H1 (cell line): ENCODE data around the gene SMC3. TPM values are rescaled to one million over a fixed set of nuclear protein-coding genes. Genes with fewer than 3 reads are reported as not detected.

Source experiments
- CTCF ChIA-PET: fragments of 300-600 bp; sonication (Branson Sonifier 250); formaldehyde crosslinking; loops from one replicate; lab custom pipeline; 2021; ENCODE audit not compliant: partially characterized antibody; lab: Charles Lee
- POLR2A ChIA-PET: fragments of 300-600 bp; sonication (Branson Sonifier 250); formaldehyde crosslinking; loops from one replicate; lab custom pipeline; 2021; ENCODE audit warnings: inconsistent platforms; ENCODE audit not compliant: partially characterized antibody; lab: Charles Lee
- DNase-seq, 2 experiments: peaks; one replicate each; pipeline versions ENCODE4 v3.0.0 to v3.0.0-alpha.2; 2010 to 2022; ENCODE audit warnings: low spot score in 2 of 2, low read depth in 1 of 2, mixed read lengths in 1 of 2
- FAIRE-seq: peaks from 2 replicates; lab custom pipeline; 2011; peaks lifted over from hg19 to GRCh38; lab: Jason Lieb, UNC
- H2AFZ ChIP-seq: 2 replicates; pipeline ENCODE4 v1.8.1; 2012; ENCODE audit warnings: low read length, inconsistent platforms
- H2AK5ac ChIP-seq: 2 replicates; pipeline ENCODE4 v1.6.1; 2013; ENCODE audit warnings: low read depth, low read length
- H2BK120ac ChIP-seq: replicated peaks from 2 replicates; pipeline ENCODE3; 2013; ENCODE audit warnings: low read depth, low read length, inconsistent platforms
- H2BK12ac ChIP-seq: 2 replicates; pipeline ENCODE4 v1.6.1; 2013; ENCODE audit warnings: low read depth, low read length
- H2BK15ac ChIP-seq: 2 replicates; pipeline ENCODE4 v1.6.1; 2013; ENCODE audit warnings: low read length
- H2BK20ac ChIP-seq: 2 replicates; pipeline ENCODE4 v1.6.1; 2013; ENCODE audit warnings: low read length
- H2BK5ac ChIP-seq: 2 replicates; pipeline ENCODE4 v1.6.1; 2013; ENCODE audit warnings: low read depth, low read length
- H3K14ac ChIP-seq: 2 replicates; pipeline ENCODE4 v1.6.1; 2013; ENCODE audit warnings: inconsistent platforms; ENCODE audit not compliant: insufficient read length
- H3K18ac ChIP-seq: 2 replicates; pipeline ENCODE4 v1.6.1; 2013; ENCODE audit warnings: low read length; ENCODE audit errors: extremely low read depth
- H3K23ac ChIP-seq: 2 replicates; pipeline ENCODE4 v1.6.1; 2013; ENCODE audit warnings: inconsistent platforms; ENCODE audit not compliant: insufficient read length
- H3K23me2 ChIP-seq: 2 replicates; pipeline ENCODE4 v1.6.1; 2013; ENCODE audit warnings: low read depth, low read length
- H3K27ac ChIP-seq: 2 replicates; pipeline ENCODE4 v1.6.1; 2011; ENCODE audit warnings: low read depth, low read length, inconsistent platforms
- H3K27me3 ChIP-seq, 4 experiments: replicated peaks in 1 of 4; 1 replicate in 1 of 4; 2 replicates in 3 of 4; pipeline versions ENCODE4 v1.6.1 to v1.8.1; 2011 to 2013; ENCODE audit warnings: low read length in 3 of 4, mild to moderate bottlenecking in 3 of 4, inconsistent platforms in 2 of 4, mixed read lengths in 2 of 4, moderate library complexity in 1 of 4; ENCODE audit not compliant: control insufficient read depth in 3 of 4, insufficient read depth in 3 of 4; ENCODE audit errors: extremely low read depth in 1 of 4
- H3K36me3 ChIP-seq, 4 experiments: 2 replicates each; pipeline versions ENCODE4 v1.6.1 to v1.8.1; 2011 to 2013; ENCODE audit warnings: mild to moderate bottlenecking in 4 of 4, low read length in 3 of 4, moderate library complexity in 2 of 4, control low read depth in 1 of 4, inconsistent platforms in 1 of 4; ENCODE audit not compliant: insufficient read depth in 4 of 4, control insufficient read depth in 2 of 4
- H3K4ac ChIP-seq: replicated peaks from 2 replicates; pipeline ENCODE3; 2013; ENCODE audit warnings: low read length, low read depth, mixed read lengths, inconsistent platforms; ENCODE audit not compliant: insufficient read length
- H3K4me1 ChIP-seq, 4 experiments: replicated peaks in 1 of 4; 1 replicate in 1 of 4; 2 replicates in 3 of 4; pipeline versions ENCODE4 v1.6.1 to v1.8.1; 2011 to 2013; ENCODE audit warnings: low read length in 3 of 4, inconsistent platforms in 2 of 4, mixed read lengths in 1 of 4; ENCODE audit not compliant: insufficient read depth in 4 of 4, control insufficient read depth in 3 of 4
- H3K4me2 ChIP-seq, 2 experiments: 2 replicates each; pipeline versions ENCODE4 v1.6.1 to v1.8.1; 2011 to 2013; ENCODE audit warnings: low read depth in 2 of 2, low read length in 2 of 2, control low read depth in 1 of 2, inconsistent platforms in 1 of 2, mild to moderate bottlenecking in 1 of 2; ENCODE audit not compliant: insufficient read depth in 1 of 2
- H3K4me3 ChIP-seq, 4 experiments: fragments of 200-600, 300-600 bp in 1 of 4; sonication (generic), shearing (Covaris generic), sonication (Bioruptor Twin) in 1 of 4; 2 replicates each; pipeline versions ENCODE4 v1.5.1 to v1.8.1; 2011 to 2016; ENCODE audit warnings: low read length in 4 of 4, low read depth in 3 of 4, control low read depth in 2 of 4, inconsistent platforms in 2 of 4, mild to moderate bottlenecking in 2 of 4, mixed read lengths in 1 of 4, moderate library complexity in 1 of 4; ENCODE audit not compliant: insufficient read depth in 2 of 4; ENCODE audit errors: extremely low read depth in 1 of 4
- H3K56ac ChIP-seq: replicated peaks from 2 replicates; pipeline ENCODE3; 2013; ENCODE audit warnings: low read depth, mild to moderate bottlenecking, mixed read lengths, low read length, inconsistent platforms; ENCODE audit not compliant: insufficient read length
- H3K79me1 ChIP-seq: 2 replicates; pipeline ENCODE4 v1.6.1; 2013; ENCODE audit warnings: low read depth, low read length, control low read depth
- H3K79me2 ChIP-seq, 2 experiments: 2 replicates each; pipeline versions ENCODE4 v1.6.1 to v1.8.1; 2012 to 2013; ENCODE audit warnings: low read length in 2 of 2, mild to moderate bottlenecking in 2 of 2, inconsistent platforms in 1 of 2; ENCODE audit not compliant: insufficient read depth in 2 of 2, control insufficient read depth in 1 of 2
- H3K9ac ChIP-seq, 4 experiments: replicated peaks in 1 of 4; 1 replicate in 1 of 4; 2 replicates in 3 of 4; pipeline versions ENCODE4 v1.6.1 to v1.8.1; 2011 to 2013; ENCODE audit warnings: low read depth in 3 of 4, low read length in 3 of 4, control low read depth in 2 of 4, mild to moderate bottlenecking in 2 of 4, moderate library complexity in 2 of 4, inconsistent platforms in 1 of 4; ENCODE audit errors: extremely low read depth in 1 of 4
- H3K9me3 ChIP-seq, 2 experiments: 2 replicates each; pipeline versions ENCODE4 v1.6.1 to v1.8.1; 2012 to 2013; ENCODE audit warnings: mild to moderate bottlenecking in 2 of 2, moderate library complexity in 2 of 2, control low read depth in 1 of 2, inconsistent platforms in 1 of 2, low read depth in 1 of 2, low read length in 1 of 2, mixed read lengths in 1 of 2; ENCODE audit not compliant: insufficient read depth in 2 of 2
- H4K20me1 ChIP-seq, 2 experiments: replicated peaks in 1 of 2; 2 replicates each; pipeline versions ENCODE3 to v1.8.1; 2011 to 2013; ENCODE audit warnings: inconsistent platforms in 2 of 2, low read length in 2 of 2, mild to moderate bottlenecking in 1 of 2; ENCODE audit not compliant: insufficient read depth in 2 of 2, control insufficient read depth in 1 of 2
- H4K5ac ChIP-seq: 2 replicates; pipeline ENCODE4 v1.6.1; 2013; ENCODE audit warnings: low read length, low read depth, mixed read lengths, inconsistent platforms; ENCODE audit not compliant: insufficient read length
- H4K8ac ChIP-seq: 2 replicates; pipeline ENCODE4 v1.8.0; 2013; ENCODE audit warnings: mild to moderate bottlenecking, moderate library complexity, low read length, inconsistent platforms; ENCODE audit not compliant: insufficient read depth; ENCODE audit errors: extremely low read depth
- H4K91ac ChIP-seq: replicated peaks from 2 replicates; pipeline ENCODE3; 2013; ENCODE audit warnings: low read length, mixed read lengths, inconsistent platforms; ENCODE audit not compliant: insufficient read length
- CTBP2 ChIP-seq: IDR thresholded peaks from 2 replicates; pipeline ENCODE4 v1.7.0; 2011; ENCODE audit warnings: borderline replicate concordance, mild to moderate bottlenecking, moderate library complexity, mixed read lengths, low read length; ENCODE audit not compliant: insufficient read depth, insufficient read length
- GABPA ChIP-seq: IDR thresholded peaks from 2 replicates; pipeline ENCODE4 v1.6.1; 2011; ENCODE audit warnings: mild to moderate bottlenecking, low read length, moderate library complexity, borderline replicate concordance; ENCODE audit not compliant: insufficient read depth
- HDAC2 ChIP-seq, 2 experiments: fragments of 300-600 bp in 1 of 2; sonication (generic) in 1 of 2; IDR thresholded peaks; 2 replicates each; pipeline ENCODE4 v1.6.1; 2011 to 2012; ENCODE audit warnings: low read depth in 2 of 2, low read length in 2 of 2, mild to moderate bottlenecking in 2 of 2, moderate library complexity in 2 of 2, borderline replicate concordance in 1 of 2, inconsistent platforms in 1 of 2
- KDM1A ChIP-seq: fragments of 200-600, 300-600 bp; sonication (generic); IDR thresholded peaks from 2 replicates; pipeline ENCODE4 v1.7.1; 2016; ENCODE audit warnings: mild to moderate bottlenecking, low read length, borderline replicate concordance
- SIRT6 ChIP-seq: IDR thresholded peaks from one replicate; pipeline ENCODE4 v1.7.1; 2012; ENCODE audit warnings: low read length, inconsistent platforms
- WGBS, 2 experiments: shearing (Covaris generic) in 1 of 2; methylation state at CpG; one replicate each; pipeline versions ENCODE4 v1.1.6 to v1.1.7; 2013 to 2015; ENCODE audit warnings: low lambda C conversion rate in 2 of 2, mixed read lengths in 2 of 2, inconsistent platforms in 1 of 2, low coverage in 1 of 2, missing lambda C conversion rate in 1 of 2; ENCODE audit not compliant: insufficient replicate concordance in 2 of 2, insufficient coverage in 1 of 2, insufficient read length in 1 of 2; ENCODE audit errors: extremely low coverage in 1 of 2, missing lambda C conversion rate in 1 of 2; 5-methylcytosine and 5-hydroxymethylcytosine counted together
- polyA plus RNA-seq, 7 experiments: library from polyadenylated mRNA; depleted of rRNA in 3 of 7; stranded (reverse) in 5 of 7; unstranded in 2 of 7; fragments of >200 nt in 5 of 7; fragments of 200-250 nt in 2 of 7; gene quantifications; 1 replicate in 5 of 7; 2 replicates in 1 of 7; 4 replicates in 1 of 7; pipeline versions ENCODE4 v1.2.1 to v1.2.3, GENCODE V29; 2011 to 2013; ENCODE audit warnings: missing spikeins in 2 of 7, mixed read lengths in 2 of 7
- total RNA-seq: library from RNA; stranded (reverse); fragmentation: NEBNext Ultra II Directional; extraction: Animal tissue kit (Norgen Biotek cat#: 25700); gene quantifications from 2 replicates; pipeline ENCODE4 v1.2.1, GENCODE V29; 2021
- TF ChIP-seq, protein P1 (sequence below): IDR thresholded peaks from 2 replicates; pipeline ENCODE4 v1.6.1; 2012; ENCODE audit warnings: low read length, inconsistent platforms
- TF ChIP-seq, protein P2 (sequence below), 3 experiments: IDR thresholded peaks; 1 replicate in 2 of 3; 2 replicates in 1 of 3; pipeline versions ENCODE4 v1.5.1 to v1.6.1; 2011; ENCODE audit warnings: low read length in 3 of 3, mild to moderate bottlenecking in 3 of 3, inconsistent platforms in 2 of 3, low read depth in 1 of 3, moderate library complexity in 1 of 3; ENCODE audit not compliant: insufficient read depth in 1 of 3; ENCODE audit errors: control extremely low read depth in 1 of 3

Gene SMC3
- total and polyA plus RNA-seq, 2 of the 8 experiments (the other 6 are each of a cell fraction or from before 2014, with no cell fraction given) = 12.7 to 93.4 TPM

GRCh38 chr10:110615057-110615747 lies 47.7 kb downstream of the SMC3 start:
- H2BK5ac ChIP-seq = no peak overlapping the region
- no peaks in the 10 kb centered on the region for H4K20me1 ChIP-seq
- no peaks in the 10 kb centered on the region for H3K27me3 ChIP-seq
- no peak overlapping the region for H2AFZ ChIP-seq
- no peak overlapping the region for H2BK120ac ChIP-seq
- TF ChIP-seq SIRT6 (no peak), GABPA (no peak), CTBP2 (no peak), HDAC2 (IDR thresholded peaks at IDR 0.05; ENCODE audit: borderline replicate concordance in 1 of 2, low read depth in 2 of 2, low read length in 2 of 2) (no peak), KDM1A (no peak)
- TF ChIP-seq, protein P1, sequence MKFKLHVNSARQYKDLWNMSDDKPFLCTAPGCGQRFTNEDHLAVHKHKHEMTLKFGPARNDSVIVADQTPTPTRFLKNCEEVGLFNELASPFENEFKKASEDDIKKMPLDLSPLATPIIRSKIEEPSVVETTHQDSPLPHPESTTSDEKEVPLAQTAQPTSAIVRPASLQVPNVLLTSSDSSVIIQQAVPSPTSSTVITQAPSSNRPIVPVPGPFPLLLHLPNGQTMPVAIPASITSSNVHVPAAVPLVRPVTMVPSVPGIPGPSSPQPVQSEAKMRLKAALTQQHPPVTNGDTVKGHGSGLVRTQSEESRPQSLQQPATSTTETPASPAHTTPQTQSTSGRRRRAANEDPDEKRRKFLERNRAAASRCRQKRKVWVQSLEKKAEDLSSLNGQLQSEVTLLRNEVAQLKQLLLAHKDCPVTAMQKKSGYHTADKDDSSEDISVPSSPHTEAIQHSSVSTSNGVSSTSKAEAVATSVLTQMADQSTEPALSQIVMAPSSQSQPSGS = no peak
- TF ChIP-seq, protein P2, sequence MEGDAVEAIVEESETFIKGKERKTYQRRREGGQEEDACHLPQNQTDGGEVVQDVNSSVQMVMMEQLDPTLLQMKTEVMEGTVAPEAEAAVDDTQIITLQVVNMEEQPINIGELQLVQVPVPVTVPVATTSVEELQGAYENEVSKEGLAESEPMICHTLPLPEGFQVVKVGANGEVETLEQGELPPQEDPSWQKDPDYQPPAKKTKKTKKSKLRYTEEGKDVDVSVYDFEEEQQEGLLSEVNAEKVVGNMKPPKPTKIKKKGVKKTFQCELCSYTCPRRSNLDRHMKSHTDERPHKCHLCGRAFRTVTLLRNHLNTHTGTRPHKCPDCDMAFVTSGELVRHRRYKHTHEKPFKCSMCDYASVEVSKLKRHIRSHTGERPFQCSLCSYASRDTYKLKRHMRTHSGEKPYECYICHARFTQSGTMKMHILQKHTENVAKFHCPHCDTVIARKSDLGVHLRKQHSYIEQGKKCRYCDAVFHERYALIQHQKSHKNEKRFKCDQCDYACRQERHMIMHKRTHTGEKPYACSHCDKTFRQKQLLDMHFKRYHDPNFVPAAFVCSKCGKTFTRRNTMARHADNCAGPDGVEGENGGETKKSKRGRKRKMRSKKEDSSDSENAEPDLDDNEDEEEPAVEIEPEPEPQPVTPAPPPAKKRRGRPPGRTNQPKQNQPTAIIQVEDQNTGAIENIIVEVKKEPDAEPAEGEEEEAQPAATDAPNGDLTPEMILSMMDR (IDR thresholded peaks at IDR 0.05; ENCODE audit: control extremely low read depth in 1 of 3, insufficient read depth in 1 of 3, low read depth in 1 of 3, low read length in 3 of 3) = no peak
- H4K5ac ChIP-seq = no peak overlapping the region
- H3K23me2 ChIP-seq = no peaks in the 10 kb centered on the region; the same call in 1 of the 2 replicates
- H2AK5ac ChIP-seq = no peak overlapping the region
- H3K4me3 ChIP-seq = no peak overlapping the region
- H2BK20ac ChIP-seq = no peak overlapping the region
- no peaks in the 10 kb centered on the region for H3K79me1 ChIP-seq
- no peak for FAIRE-seq
- 93% methylated on average over 2 of the region's 2 CpGs; no CpG with 5 or more reads in 1 of the 2 experiments for WGBS, 2 experiments
- H3K79me2 ChIP-seq = no peaks in the 10 kb centered on the region
- no peak overlapping the region for H4K8ac ChIP-seq
- H3K4me1 ChIP-seq = peaks cover 5 to 9% (median 8%) of the 10 kb centered on the region in 4 experiments
- ChIA-PET CTCF (interaction anchor here (0.8 to 14.3 kb wide), 4 partner anchors 15 to 60 kb away, joined by 3 to 237 read pairs (median 4); no protein-coding TSS in a partner anchor), POLR2A (interaction anchor here (0.6 kb wide), 1 partner anchor 26 kb away, joined by 3 read pairs; no protein-coding TSS in a partner anchor)
- H3K4me2 ChIP-seq = no peak overlapping the region
- no peak overlapping the region for H3K56ac ChIP-seq
- H4K91ac ChIP-seq = no peak overlapping the region
- no peak for DNase-seq
- no peak overlapping the region for H3K23ac ChIP-seq
- H3K9me3 ChIP-seq = no peaks in the 10 kb centered on the region
- no peaks in the 10 kb centered on the region for H3K36me3 ChIP-seq
- no peak overlapping the region for H3K27ac ChIP-seq
- H3K14ac ChIP-seq = no peak overlapping the region
- H2BK12ac ChIP-seq = no peak overlapping the region
- no peak overlapping the region for H3K18ac ChIP-seq
- H2BK15ac ChIP-seq = no peak overlapping the region
- no peak overlapping the region for H3K4ac ChIP-seq
- no peak overlapping the region for H3K9ac ChIP-seq
